ENCODE measurements around the gene FMC1.
A peak's percentile ranks its signal among the peaks of the same experiment; 100 is the strongest.

FMC1 gene

GRCh38 chr7:139387594-139387993 is 46.5 kb downstream of the FMC1 start:
- no peak for DNase-seq

- DNase-seq: no peak
These were observed 48.0 kb downstream of the FMC1 start for GRCh38 chr7:139389091-139389490.

GRCh38 chr7:139389774-139390173 is 48.6 kb downstream of the FMC1 start:
- no peak for DNase-seq

- no peak for DNase-seq
These were observed 52.6 kb downstream of the FMC1 start for GRCh38 chr7:139393621-139394211.

GRCh38 chr7:139394540-139394939 is 53.4 kb downstream of the FMC1 start:
- peak in 1 of 5 donors; percentile 27 for DNase-seq
